Measurements from ENCODE around the gene SZT2.
"Not testable (repeated sequence)": the region's sequence is repeated elsewhere in the genome, so short reads cannot be mapped to it uniquely, and the experiment has no call there.

The SZT2 gene

GRCh38 chr1:43488165-43488564 lies 98.5 kb downstream of the SZT2 start:
- no peak overlapping the region for H3K4me3 ChIP-seq (replicated peaks; ENCODE audit: low read depth, low read length)
- no peak for TF ChIP-seq CTCF (IDR thresholded peaks at IDR 0.05; ENCODE audit: low read length, missing control alignments)
- DNase-seq (ENCODE audit: low read depth): no peak

GRCh38 chr1:43491061-43491460 lies 101.4 kb downstream of the SZT2 start:
- no peak for TF ChIP-seq CTCF (IDR thresholded peaks at IDR 0.05; ENCODE audit: low read length, missing control alignments)

GRCh38 chr1:43492826-43493225 lies 103.1 kb downstream of the SZT2 start:
- TF ChIP-seq CTCF (IDR thresholded peaks at IDR 0.05; ENCODE audit: low read length, missing control alignments): no peak
- no peak overlapping the region for H3K4me3 ChIP-seq (replicated peaks; ENCODE audit: low read depth, low read length)
- peak; percentile 28 for DNase-seq (ENCODE audit: low read depth)

More at GRCh38 chr1:43491061-43491460, 101.4 kb downstream of the SZT2 start:
- no peak overlapping the region for H3K4me3 ChIP-seq (replicated peaks; ENCODE audit: low read depth, low read length)
- no peak for DNase-seq (ENCODE audit: low read depth)

GRCh38 chr1:43493661-43494450 lies 104.2 kb downstream of the SZT2 start:
- no peak for TF ChIP-seq CTCF (IDR thresholded peaks at IDR 0.05; ENCODE audit: low read length, missing control alignments)
- no peak overlapping the region for H3K4me3 ChIP-seq (replicated peaks; ENCODE audit: low read depth, low read length)
- no peak for DNase-seq (ENCODE audit: low read depth)

GRCh38 chr1:43495204-43495603 lies 105.5 kb downstream of the SZT2 start:
- no peak for TF ChIP-seq CTCF (IDR thresholded peaks at IDR 0.05; ENCODE audit: low read length, missing control alignments)
- no peak overlapping the region for H3K4me3 ChIP-seq (replicated peaks; ENCODE audit: low read depth, low read length)
- no peak for DNase-seq (ENCODE audit: low read depth)

GRCh38 chr1:43499898-43500297 lies 110.2 kb downstream of the SZT2 start:
- no peak for DNase-seq (ENCODE audit: low read depth)
- TF ChIP-seq CTCF (IDR thresholded peaks at IDR 0.05; ENCODE audit: low read length, missing control alignments): no peak

GRCh38 chr1:43501806-43502205 lies 112.1 kb downstream of the SZT2 start:
- DNase-seq (ENCODE audit: low read depth); H3K4me3 ChIP-seq (replicated peaks; ENCODE audit: low read depth, low read length): not testable (repeated sequence)

More at GRCh38 chr1:43499898-43500297, 110.2 kb downstream of the SZT2 start:
- no peak overlapping the region for H3K4me3 ChIP-seq (replicated peaks; ENCODE audit: low read depth, low read length)
